Measurements from ENCODE around the gene CTNNA1.

DNA sequence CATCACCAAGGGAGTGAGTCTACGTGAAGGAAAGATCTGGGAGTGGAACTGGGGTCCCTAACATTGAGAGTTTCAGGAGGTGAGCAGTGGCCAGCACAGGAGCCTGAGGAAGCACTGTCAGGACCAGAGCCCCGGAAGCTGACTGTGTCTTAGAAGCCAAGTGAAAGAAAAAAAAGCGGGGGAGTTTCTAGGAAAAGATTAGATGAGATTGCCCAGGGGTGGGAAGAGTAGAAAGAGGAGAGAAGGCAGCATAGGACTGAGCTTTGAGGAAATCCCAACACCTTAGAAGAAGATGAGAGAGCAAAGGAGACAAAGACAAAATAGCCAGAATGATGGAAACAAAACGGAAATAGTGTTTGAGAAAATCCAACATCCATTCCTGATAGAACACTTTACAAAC is 158.9 kb downstream of the CTNNA1 start:
- TF ChIP-seq, protein P1, sequence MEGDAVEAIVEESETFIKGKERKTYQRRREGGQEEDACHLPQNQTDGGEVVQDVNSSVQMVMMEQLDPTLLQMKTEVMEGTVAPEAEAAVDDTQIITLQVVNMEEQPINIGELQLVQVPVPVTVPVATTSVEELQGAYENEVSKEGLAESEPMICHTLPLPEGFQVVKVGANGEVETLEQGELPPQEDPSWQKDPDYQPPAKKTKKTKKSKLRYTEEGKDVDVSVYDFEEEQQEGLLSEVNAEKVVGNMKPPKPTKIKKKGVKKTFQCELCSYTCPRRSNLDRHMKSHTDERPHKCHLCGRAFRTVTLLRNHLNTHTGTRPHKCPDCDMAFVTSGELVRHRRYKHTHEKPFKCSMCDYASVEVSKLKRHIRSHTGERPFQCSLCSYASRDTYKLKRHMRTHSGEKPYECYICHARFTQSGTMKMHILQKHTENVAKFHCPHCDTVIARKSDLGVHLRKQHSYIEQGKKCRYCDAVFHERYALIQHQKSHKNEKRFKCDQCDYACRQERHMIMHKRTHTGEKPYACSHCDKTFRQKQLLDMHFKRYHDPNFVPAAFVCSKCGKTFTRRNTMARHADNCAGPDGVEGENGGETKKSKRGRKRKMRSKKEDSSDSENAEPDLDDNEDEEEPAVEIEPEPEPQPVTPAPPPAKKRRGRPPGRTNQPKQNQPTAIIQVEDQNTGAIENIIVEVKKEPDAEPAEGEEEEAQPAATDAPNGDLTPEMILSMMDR (IDR thresholded peaks at IDR 0.05; ENCODE audit: extremely low read depth in 1 of 2, insufficient read depth in 1 of 2, low read depth in 1 of 2, low read length in 2 of 2): no peak
- no peak for TF ChIP-seq POLR2AphosphoS5 (IDR thresholded peaks at IDR 0.05; ENCODE audit: insufficient read depth, low read depth, low read length)

All from endothelial cell of umbilical vein (primary cell).